Kidney (tissue), 22 donors: ENCODE results near the gene IMPA2. TPM values are rescaled to one million over a fixed set of nuclear protein-coding genes. Genes with fewer than 3 reads are reported as not detected.
A peak's percentile ranks its signal among the peaks of the same experiment; 100 is the strongest.

ENCODE experiments used
- DNase-seq, 5 donors: peaks; one replicate each; pipeline ENCODE4 v3.0.0-alpha.2; 2013 to 2020
- FAIRE-seq: peaks from 2 replicates; lab custom pipeline; 2012; peaks lifted over from hg19 to GRCh38; lab: Jason Lieb, UNC
- H3K27ac ChIP-seq, 2 donors: one replicate each; pipeline ENCODE4 v1.7.0; 2013; ENCODE audit warnings: low read depth in 2 of 2, low read length in 2 of 2, inconsistent platforms in 1 of 2
- H3K27me3 ChIP-seq: one replicate; pipeline ENCODE4 v1.7.1; 2013; ENCODE audit warnings: low read length, inconsistent platforms; ENCODE audit not compliant: control insufficient read depth, insufficient read depth
- H3K36me3 ChIP-seq, 3 donors: one replicate each; pipeline versions ENCODE4 v1.7.0 to v1.7.1; 2013; ENCODE audit warnings: low read length in 3 of 3, control low read depth in 1 of 3, inconsistent platforms in 1 of 3; ENCODE audit not compliant: insufficient read depth in 3 of 3, control insufficient read depth in 2 of 3
- H3K4me1 ChIP-seq, 3 donors: one replicate each; pipeline versions ENCODE4 v1.7.0 to v1.7.1; 2013; ENCODE audit warnings: low read length in 3 of 3, inconsistent platforms in 1 of 3, low read depth in 1 of 3; ENCODE audit not compliant: control insufficient read depth in 2 of 3, insufficient read depth in 2 of 3
- H3K4me3 ChIP-seq, 3 donors: one replicate each; pipeline versions ENCODE4 v1.7.0 to v1.8.1; 2013; ENCODE audit warnings: low read length in 3 of 3, control low read depth in 1 of 3, inconsistent platforms in 1 of 3
- H3K9ac ChIP-seq, 3 donors: one replicate each; pipeline versions ENCODE4 v1.7.0 to v1.7.1; 2013; ENCODE audit warnings: low read length in 3 of 3, control low read depth in 1 of 3, inconsistent platforms in 1 of 3
- H3K9me3 ChIP-seq, 3 donors: one replicate each; pipeline versions ENCODE4 v1.7.0 to v1.7.1; 2013; ENCODE audit warnings: low read length in 3 of 3, control low read depth in 1 of 3, inconsistent platforms in 1 of 3; ENCODE audit not compliant: control insufficient read depth in 2 of 3, insufficient read depth in 1 of 3
- CTCF ChIP-seq: IDR thresholded peaks from 3 replicates; pipeline ENCODE4 v1.5.1; 2012; ENCODE audit warnings: mild to moderate bottlenecking, moderate library complexity, borderline replicate concordance; ENCODE audit not compliant: insufficient read depth; ENCODE audit errors: extremely low read depth
- intact Hi-C: fragments of 100-400 bp; cut with DNase I; formaldehyde crosslinking; loops from one replicate; pipeline ENCODE4 v1.11.1; 2022
- long read RNA-seq, 10 donors: library from polyadenylated mRNA in 1 of 10; unstranded in 1 of 10; transcript quantifications; one replicate each; pipeline ENCODE4 v2.0.0 and lab custom pipeline, GENCODE V29; 2021 to 2026
- polyA plus RNA-seq: library from polyadenylated mRNA; stranded (reverse); fragments of 350-450 nt; fragmentation: Illumina TruSeq; extraction: RNeasy Lipid Tissue Mini Kit (QIAGEN cat#74804); gene quantifications from one replicate; pipeline ENCODE4 v1.2.3, GENCODE V29; 2014; ENCODE audit warnings: low read depth, low replicate concordance; ENCODE audit not compliant: insufficient read depth
- total RNA-seq: library from RNA; stranded (reverse); fragmentation: NEBNext Ultra II Directional; extraction: Animal tissue kit (Norgen Biotek cat#: 25700); gene quantifications from one replicate; pipeline ENCODE4 v1.2.1, GENCODE V29; 2021
- donor health status: control.
- donor health status: control.
- donor health status: control.
- donor health status: control.
- donor health status: control.
- donor health status: DM: yes; HTN: yes; CAD: no.
- donor health status: Normal renal cell carcinoma (clear cell type).

IMPA2 gene
- total RNA-seq (157 TPM), polyA plus RNA-seq (348 TPM)
- long read RNA-seq, donor 1, transcript IMPA2-209 (2 exons, 919 nt), result minor isoform, 7 of 50 reads
- long read RNA-seq, donor 1, transcript IMPA2-201 (8 exons, 1,534 nt), result major isoform, 41 of 50 reads
- long read RNA-seq, donor 1, partial matches to known transcripts, result 0 of 50 reads
- long read RNA-seq, donor 1, other reads (novel, unspliced or antisense), result 0 of 50 reads
- long read RNA-seq, donor 2, transcript IMPA2-209 (2 exons, 919 nt), result minor isoform, 32 of 95 reads
- long read RNA-seq, donor 2, transcript IMPA2-201 (8 exons, 1,534 nt), result major isoform, 41 of 95 reads
- long read RNA-seq, donor 2, partial matches to known transcripts, result 20 of 95 reads
- long read RNA-seq, donor 2, other reads (novel, unspliced or antisense), result 0 of 95 reads
- long read RNA-seq, donor 3, transcript IMPA2-209 (2 exons, 919 nt), result minor isoform, 35 of 120 reads
- long read RNA-seq, donor 3, transcript IMPA2-201 (8 exons, 1,534 nt), result major isoform, 65 of 120 reads
- long read RNA-seq, donor 3, partial matches to known transcripts, result 19 of 120 reads
- long read RNA-seq, donor 3, other reads (novel, unspliced or antisense), result 0 of 120 reads
- long read RNA-seq, donor 4, transcript IMPA2-209 (2 exons, 919 nt), result minor isoform, 27 of 71 reads
- long read RNA-seq, donor 4, transcript IMPA2-201 (8 exons, 1,534 nt), result major isoform, 35 of 71 reads
- long read RNA-seq, donor 4, partial matches to known transcripts, result 8 of 71 reads
- long read RNA-seq, donor 4, other reads (novel, unspliced or antisense), result 0 of 71 reads
- long read RNA-seq, donor 5, partial matches to known transcripts, result 0 of 3 reads
- long read RNA-seq, donor 5, other reads (novel, unspliced or antisense), result 0 of 3 reads
- long read RNA-seq, donor 6, transcript IMPA2-209 (2 exons, 919 nt), result minor isoform, 7 of 44 reads
- long read RNA-seq, donor 6, transcript IMPA2-201 (8 exons, 1,534 nt), result major isoform, 25 of 44 reads
- long read RNA-seq, donor 6, partial matches to known transcripts, result 12 of 44 reads
- long read RNA-seq, donor 6, other reads (novel, unspliced or antisense), result 0 of 44 reads
- long read RNA-seq, donor 7, transcript IMPA2-201 (8 exons, 1,534 nt), result major isoform, 168 of 207 reads
- long read RNA-seq, donor 7, partial matches to known transcripts, result 10 of 207 reads
- long read RNA-seq, donor 7, other reads (novel, unspliced or antisense), result 21 of 207 reads
- long read RNA-seq, donor 8, transcript IMPA2-209 (2 exons, 919 nt), result minor isoform, 14 of 47 reads
- long read RNA-seq, donor 8, transcript IMPA2-201 (8 exons, 1,534 nt), result major isoform, 30 of 47 reads
- long read RNA-seq, donor 8, partial matches to known transcripts, result 0 of 47 reads
- long read RNA-seq, donor 8, other reads (novel, unspliced or antisense), result 0 of 47 reads
- long read RNA-seq, donor 9, transcript IMPA2-201 (8 exons, 1,534 nt), result major isoform, 21 of 31 reads
- long read RNA-seq, donor 9, transcript IMPA2-209 (2 exons, 919 nt), result minor isoform, 9 of 31 reads
- long read RNA-seq, donor 9, partial matches to known transcripts, result 0 of 31 reads
- long read RNA-seq, donor 9, other reads (novel, unspliced or antisense), result 0 of 31 reads
- long read RNA-seq, donor 10, transcript IMPA2-209 (2 exons, 919 nt), result minor isoform, 20 of 59 reads
- long read RNA-seq, donor 10, transcript IMPA2-201 (8 exons, 1,534 nt), result major isoform, 39 of 59 reads
- long read RNA-seq, donor 10, partial matches to known transcripts, result 0 of 59 reads
- long read RNA-seq, donor 10, other reads (novel, unspliced or antisense), result 0 of 59 reads

DNA sequence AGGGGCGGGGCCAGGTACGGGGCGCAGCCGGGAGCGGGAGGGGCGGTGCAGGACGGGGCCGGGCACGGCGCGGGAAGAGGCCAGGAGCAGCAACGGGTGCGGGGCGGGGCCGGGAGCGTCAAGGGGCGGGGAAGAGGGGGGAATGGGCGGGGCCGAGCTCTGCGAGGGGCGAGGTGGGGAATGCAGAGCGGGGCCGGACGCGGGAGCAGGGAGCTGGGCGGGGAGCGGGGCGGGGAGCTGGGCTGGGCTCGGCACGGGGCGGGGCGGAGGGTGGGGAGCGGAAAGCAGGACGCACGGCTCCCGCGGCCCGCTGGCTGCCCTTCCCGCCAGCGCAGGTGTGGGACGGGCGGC lies at the start of gene IMPA2:
Gene IMPA2, plus strand, starts transcription at position 316 of the 351 bp plus-strand sequence. CDS start 163 bp downstream, outside the sequence.
- Histone ChIP-seq H3K9ac (peak within 1 kb of the TSS; percentile 21 to 95 (median 75)), H3K4me3 (peak within 1 kb of the TSS; percentile 58 to 94 (median 75)), H3K9me3 (no peaks in the 10 kb centered on the region), H3K27ac (peak within 1 kb of the TSS; percentile 98 to 99), H3K4me1 (peaks cover 4 to 16% (median 9%) of the 10 kb centered on the region in 3 donors), H3K27me3 (no peaks in the 10 kb centered on the region), H3K36me3 (no peaks in the 10 kb centered on the region)
- intact Hi-C loops, result no loop called here
- DNase-seq (no peak), FAIRE-seq (no peak)
- TF ChIP-seq CTCF, result no peak

GRCh38 chr18:11932393-11932792 lies 48.9 kb upstream of the IMPA2 start:
- no peak for TF ChIP-seq CTCF
- no peaks in the 10 kb centered on the region for H3K36me3 ChIP-seq
- no peak overlapping the region for H3K9ac ChIP-seq
- no peak overlapping the region for H3K27ac ChIP-seq
- FAIRE-seq, result no peak
- H3K9me3 ChIP-seq, result no peaks in the 10 kb centered on the region
- H3K4me3 ChIP-seq, result no peak overlapping the region
- intact Hi-C loops, result no loop called here
- no peaks in the 10 kb centered on the region for H3K27me3 ChIP-seq
- H3K4me1 ChIP-seq, result no peaks in the 10 kb centered on the region
- no peak for DNase-seq

- no peak overlapping the region for H3K9ac ChIP-seq
- no peaks in the 10 kb centered on the region for H3K36me3 ChIP-seq
- no peak overlapping the region for H3K4me3 ChIP-seq
- no peaks in the 10 kb centered on the region for H3K4me1 ChIP-seq
- intact Hi-C loops, result no loop called here
- FAIRE-seq (peak; percentile 91), DNase-seq (peak; percentile 69 to 81 (median 79))
- peak; percentile 68 for TF ChIP-seq CTCF
- no peaks in the 10 kb centered on the region for H3K9me3 ChIP-seq
- no peak overlapping the region for H3K27ac ChIP-seq
- no peaks in the 10 kb centered on the region for H3K27me3 ChIP-seq
Measured at GRCh38 chr18:11937874-11938478, 43.3 kb upstream of the IMPA2 start.
